HG03457 (cell line): ENCODE results near the gene YRDC.
A peak's percentile ranks its signal among the peaks of the same experiment; 100 is the strongest.

Source experiments
- ATAC-seq: cut with Tn5 transposase; IDR thresholded peaks from one replicate; pipeline ENCODE4 v1.9.1; 2021; ENCODE audit warnings: moderate number of reproducible peaks; ENCODE audit not compliant: unreplicated experiment

Gene YRDC, protein sequence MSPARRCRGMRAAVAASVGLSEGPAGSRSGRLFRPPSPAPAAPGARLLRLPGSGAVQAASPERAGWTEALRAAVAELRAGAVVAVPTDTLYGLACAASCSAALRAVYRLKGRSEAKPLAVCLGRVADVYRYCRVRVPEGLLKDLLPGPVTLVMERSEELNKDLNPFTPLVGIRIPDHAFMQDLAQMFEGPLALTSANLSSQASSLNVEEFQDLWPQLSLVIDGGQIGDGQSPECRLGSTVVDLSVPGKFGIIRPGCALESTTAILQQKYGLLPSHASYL

DNA sequence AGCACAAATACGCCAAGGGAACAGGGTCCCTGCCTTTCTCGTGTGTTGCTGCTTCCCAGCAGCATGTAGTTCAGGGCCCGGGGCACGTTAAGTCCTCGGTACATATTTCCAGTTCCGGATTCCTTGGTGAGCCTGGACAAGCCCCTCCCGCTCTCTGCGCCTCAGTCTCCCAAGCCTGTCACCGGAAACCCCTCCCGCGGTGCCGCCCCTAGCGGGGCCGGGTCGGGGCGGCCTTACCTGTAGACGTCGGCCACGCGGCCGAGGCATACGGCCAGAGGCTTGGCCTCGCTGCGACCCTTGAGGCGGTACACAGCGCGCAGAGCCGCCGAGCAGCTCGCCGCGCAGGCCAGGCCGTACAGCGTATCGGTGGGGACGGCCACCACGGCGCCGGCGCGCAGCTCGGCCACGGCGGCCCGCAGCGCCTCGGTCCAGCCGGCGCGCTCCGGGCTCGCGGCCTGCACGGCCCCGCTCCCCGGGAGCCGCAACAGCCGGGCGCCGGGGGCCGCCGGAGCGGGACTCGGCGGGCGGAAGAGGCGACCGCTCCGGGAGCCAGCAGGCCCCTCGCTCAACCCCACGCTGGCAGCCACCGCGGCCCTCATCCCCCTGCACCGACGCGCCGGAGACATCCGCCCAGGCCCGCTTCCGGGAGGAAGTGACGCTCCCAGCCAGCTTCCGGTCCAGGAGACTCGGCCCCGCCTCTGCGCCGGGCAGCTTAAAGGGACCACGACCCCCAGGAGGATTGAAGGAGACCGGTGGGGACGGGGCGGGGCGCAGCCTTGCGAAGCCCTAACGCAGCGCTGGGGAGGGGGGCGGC lies at the start of gene YRDC, which contains the start of gene C1orf122:
Gene YRDC, minus strand, starts transcription at position 654 of the 814 bp plus-strand sequence. Its CDS starts 28 bp downstream, at position 626.
Gene C1orf122, plus strand, starts transcription at position 236 of the 814 bp plus-strand sequence. CDS start 615 bp downstream, outside the sequence.
- ATAC-seq: peak; percentile 69

DNA sequence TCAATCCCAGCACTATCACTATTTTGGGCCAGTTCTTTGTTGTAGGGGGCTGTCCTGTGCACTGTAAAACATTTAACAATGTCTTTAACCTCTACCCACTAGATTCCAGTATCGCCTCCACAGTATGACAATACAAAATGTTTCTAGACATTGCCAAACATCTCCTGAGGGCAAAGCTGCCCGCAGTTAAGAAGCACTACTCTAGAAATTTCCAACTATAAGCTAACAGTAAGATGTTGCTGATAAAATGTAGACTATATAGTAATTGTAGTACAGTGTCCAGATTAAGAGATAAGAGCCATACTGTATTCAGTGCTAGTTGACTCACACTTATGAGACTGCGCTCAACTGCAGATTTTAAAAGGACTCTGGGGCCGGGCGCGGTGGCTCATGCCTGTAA lies 46.4 kb upstream of the YRDC start:
- ATAC-seq: no peak

DNA sequence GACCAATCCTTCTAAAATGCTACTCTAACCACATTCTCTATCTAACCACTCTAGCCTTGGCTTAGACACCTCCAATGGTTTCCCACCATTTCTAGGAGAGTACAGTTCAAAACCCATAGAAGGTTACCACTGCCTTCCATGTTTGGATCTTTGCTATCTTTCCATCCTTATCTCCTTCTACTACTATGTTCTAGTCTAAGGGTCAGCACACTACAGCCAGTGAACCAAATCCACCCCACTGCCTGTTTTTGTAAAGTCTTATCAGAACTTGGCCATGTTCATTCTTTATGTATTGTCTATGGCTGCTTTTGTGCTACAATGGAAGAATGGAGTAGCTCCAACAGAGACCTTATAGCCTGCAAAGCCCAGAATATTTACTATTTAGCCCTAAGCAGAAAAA lies 45.1 kb upstream of the YRDC start:
- no peak for ATAC-seq

DNA sequence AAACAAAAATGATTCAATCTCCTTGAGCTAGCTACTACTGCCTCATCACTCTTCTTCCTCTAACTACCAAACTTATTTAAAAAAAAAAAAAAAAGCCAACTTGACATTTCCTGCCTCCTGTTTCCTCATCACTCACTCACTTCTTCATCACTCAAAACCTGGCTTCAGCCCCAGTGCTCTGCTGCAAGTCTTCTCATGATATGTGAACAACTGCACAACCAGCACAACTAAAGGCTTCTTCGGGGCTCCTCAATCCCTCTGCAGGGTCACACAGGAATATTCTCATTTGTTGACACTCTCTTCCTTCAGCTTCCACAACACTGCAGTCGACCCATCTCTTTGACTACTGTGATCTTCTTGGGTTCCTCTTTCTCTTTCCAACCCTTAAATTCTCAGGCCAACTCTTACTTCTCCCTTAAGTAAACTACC lies 43.8 kb upstream of the YRDC start:
- ATAC-seq: no peak

DNA sequence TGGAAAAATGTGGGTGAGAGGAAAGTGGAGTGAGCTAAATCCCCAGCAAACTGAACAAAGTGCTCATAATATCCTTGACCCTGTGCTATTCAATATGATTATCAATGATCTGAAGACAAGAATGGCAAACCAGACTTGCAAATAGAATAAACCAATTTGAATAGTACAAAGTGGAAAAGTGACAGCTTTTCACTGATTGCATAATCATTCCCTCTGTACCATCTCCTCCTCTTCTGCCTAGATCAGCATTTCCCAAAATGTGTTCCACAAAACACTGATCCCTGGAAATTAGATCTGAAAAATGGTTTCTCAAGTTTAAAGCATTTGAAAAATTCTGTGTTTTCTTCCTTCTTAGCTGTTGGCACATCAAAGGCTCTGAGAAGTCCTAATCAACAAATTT lies 43.3 kb upstream of the YRDC start:
- ATAC-seq: no peak

DNA sequence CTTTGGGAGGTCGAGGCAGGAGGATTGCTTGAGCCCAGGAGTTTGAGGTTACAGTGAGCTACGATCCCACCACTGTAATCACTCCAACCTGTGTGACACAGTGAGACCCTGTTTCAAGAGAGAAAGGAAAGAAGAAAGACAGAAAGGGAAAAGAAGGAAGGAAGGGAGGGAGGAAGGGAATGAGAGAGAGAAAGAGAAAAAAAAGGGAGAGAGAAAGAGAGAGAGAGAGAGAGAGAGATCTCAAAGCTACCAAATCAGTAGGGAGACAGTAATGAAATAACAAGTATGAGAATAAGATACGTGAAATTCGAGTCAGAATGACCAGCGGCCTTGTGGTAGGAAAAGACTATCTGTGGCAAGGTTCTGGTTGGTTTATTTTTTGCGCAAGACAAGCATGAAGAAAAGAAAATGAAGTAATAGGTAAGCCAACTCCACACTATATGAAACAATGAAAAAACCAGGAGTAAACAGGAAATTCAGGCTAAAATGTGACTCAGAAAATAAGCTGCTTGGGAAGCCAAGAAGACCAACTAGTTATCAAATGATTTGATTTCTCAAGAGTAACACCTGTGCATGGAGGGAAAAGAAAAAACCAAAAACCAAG lies 42.4 kb upstream of the YRDC start:
- ATAC-seq: no peak

DNA sequence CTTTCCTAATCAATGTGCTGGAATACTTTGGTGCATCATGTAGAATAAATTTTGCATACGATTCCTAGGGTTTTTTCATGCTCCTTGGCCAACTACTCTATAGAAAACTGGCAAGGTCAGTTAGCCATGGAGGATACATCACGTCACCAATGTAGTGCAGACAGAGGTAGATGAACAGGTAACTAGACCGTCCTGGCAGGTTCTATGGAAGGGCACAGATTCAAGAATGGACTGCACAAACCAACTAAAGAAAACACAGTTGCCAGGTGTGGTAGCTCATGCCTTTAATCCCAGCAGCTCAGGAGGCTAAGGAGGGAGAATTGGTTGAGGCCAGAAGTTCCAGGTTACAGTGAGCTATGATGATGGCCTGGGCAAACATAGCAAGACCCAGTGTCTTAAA lies 41.5 kb upstream of the YRDC start:
- no peak for ATAC-seq

DNA sequence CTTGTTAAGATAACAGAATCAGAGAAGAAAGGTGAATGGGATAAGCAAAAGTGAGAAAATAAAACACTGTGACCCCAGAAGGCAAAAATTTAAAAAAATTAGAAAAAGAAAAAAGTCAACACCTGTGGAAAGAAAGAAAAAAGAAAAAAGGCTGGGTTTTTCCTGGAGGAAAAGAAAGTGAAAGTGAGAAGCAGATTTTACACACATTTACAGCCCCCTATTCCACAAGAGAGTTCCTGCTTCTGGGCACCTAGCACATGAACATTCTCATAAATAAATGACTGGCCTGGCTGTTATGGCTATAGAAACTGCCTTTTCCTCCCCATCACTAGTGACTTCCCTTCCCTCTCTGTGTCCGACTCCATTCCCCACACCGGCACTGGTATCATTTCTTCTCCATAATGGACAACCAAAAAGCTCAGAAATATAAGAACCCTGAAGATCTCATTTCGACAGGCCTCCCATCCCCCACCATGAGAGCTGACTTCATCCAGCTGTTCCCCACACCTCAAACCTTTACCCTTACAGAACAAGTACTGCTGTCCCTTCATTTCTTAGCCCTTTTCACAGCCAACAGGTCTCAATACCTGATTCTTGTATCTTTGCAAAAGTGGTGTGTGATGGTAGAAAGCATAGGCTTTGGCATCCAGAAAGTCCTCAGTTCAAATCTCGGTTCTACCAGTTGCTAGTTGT lies 38.8 kb upstream of the YRDC start:
- ATAC-seq: no peak

DNA sequence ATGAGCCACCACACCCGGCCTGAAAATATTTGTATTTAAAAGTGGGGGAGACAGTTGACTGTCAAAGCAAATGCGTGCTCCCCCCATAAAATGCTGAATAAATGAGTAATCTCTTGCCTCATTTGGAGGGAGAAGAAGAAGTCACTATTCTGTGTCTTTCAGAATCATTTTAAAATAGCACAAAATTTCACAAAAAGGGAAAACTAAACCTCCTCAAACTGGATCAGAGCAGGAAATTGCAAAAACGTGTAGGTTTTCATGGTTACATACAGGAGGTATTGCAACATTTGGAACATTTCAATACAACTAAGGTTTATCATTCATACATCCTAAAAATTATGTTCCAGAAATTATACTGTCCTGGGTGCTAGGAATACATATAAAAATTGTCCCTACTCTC lies 37.8 kb upstream of the YRDC start:
- no peak for ATAC-seq

DNA sequence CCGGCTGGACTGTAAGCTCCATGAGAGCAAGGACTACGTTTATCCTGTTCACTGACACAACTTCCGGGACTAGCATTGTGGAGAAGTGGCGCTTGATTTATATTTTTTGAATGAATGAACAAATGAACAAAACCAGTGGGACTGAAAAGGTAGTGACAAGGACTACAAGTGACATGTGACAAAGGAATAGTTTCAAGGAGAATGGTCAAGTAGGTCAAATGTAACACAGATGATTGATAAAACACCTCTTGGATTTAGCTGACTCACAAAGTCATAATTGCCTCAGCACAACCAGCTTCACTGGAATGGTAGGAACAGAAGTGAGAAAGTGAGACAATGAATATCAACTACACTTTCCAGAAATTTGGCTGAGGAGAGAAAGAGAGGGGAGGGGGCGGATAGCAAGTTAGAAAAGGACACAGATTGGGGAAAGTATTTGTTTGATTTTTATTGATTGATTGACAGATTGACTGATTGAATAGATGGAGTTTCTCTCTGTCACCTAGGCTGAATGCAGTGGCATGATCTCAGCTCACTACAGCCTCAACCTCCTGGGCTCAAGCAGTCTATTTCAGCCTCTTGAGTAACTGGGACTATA lies 37.1 kb upstream of the YRDC start:
- ATAC-seq: no peak

DNA sequence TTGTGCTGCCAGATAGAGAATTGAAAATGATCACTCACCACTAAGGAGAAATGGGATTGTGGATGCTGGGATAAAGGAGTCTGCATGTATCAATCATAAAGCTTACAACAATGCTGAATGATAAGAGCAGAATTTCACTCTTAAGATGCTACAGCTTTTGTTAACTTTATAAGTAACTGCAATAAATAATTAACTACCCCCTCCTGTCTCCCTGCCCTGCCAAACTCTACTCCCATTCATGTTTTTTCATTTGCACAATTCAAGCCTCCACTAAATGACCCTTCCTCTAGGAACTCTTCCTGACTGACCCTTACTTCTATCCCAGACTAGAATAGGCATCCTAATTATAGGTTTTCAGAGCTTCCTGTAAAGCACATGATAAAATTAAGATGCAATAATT lies 36.5 kb upstream of the YRDC start:
- no peak for ATAC-seq

DNA sequence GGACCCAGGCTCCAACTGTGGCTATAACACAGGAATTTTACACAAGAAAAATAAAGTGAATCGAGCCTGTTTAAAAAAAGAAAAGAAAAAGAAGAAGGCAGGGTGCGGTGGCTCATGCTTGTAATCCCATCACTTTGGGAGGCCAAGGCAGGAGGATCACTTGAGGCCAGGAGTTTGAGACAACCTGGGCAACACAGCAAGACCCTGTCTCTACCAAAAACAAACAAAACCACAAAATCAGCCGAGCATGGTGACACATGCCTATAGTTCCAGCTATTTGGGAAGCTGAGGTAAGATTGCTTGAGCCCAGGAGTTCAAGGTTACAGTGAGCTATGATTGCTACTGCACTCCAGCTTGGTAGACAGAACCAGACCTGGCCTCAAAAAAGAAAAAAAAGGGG lies 33.6 kb upstream of the YRDC start:
- ATAC-seq: no peak

DNA sequence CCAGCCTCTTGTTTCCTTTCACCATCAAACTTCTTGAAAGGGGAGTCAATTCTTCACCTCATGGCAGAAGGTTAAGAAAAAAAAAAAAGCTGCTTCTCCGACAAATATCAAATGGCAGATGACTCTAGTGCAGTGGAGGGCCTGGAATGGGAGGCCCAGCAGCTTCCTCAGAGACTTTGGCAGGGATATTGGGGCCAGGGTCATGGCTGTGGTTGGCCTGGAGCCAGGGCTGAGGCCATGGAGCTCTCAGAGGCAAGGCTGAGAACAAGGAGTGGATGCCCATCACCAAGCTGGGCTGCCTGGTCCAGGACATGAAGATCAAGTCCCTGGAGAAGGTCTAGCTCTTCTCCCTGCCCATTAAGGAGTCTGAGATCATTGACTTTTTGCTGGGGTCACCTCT lies 32.7 kb upstream of the YRDC start:
- no peak for ATAC-seq

DNA sequence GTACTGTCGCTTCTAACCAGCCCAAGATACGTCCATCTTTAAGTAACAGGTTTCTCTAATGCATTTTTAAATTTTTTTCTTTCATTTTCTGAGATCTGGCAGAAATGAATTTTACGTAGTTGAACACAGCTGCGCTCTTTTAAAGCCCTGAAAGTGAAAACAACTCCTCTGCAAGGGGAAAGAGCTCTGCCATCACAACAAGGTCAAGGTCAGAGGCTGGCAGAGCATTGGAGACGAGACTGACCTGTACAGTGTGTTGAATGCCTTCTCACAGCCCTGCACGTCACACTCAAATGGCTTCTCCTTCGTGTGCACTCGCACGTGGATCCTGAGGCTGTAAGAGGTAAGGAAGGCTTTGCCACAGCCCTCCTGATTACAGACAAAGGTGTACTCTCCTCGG lies 31.7 kb upstream of the YRDC start:
- no peak for ATAC-seq

DNA sequence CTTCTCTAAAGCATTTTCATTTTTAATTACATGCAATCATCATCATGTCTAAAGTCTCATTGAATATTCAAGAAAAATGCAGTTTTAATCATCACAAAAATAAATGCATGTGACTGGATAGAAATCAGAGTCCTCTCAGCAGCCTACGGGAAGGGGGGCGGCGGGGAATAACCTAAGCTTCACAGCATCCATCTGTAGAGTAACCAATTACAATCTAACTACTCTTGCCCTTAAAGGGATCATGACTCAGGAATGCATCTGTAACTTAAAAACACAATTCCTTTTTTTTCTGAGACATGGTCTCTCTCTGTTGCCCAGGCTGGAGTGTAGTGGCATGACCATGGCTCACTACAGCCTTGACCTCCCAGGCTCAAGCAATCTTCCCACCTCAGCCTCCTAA lies 28.8 kb upstream of the YRDC start:
- ATAC-seq: no peak

DNA sequence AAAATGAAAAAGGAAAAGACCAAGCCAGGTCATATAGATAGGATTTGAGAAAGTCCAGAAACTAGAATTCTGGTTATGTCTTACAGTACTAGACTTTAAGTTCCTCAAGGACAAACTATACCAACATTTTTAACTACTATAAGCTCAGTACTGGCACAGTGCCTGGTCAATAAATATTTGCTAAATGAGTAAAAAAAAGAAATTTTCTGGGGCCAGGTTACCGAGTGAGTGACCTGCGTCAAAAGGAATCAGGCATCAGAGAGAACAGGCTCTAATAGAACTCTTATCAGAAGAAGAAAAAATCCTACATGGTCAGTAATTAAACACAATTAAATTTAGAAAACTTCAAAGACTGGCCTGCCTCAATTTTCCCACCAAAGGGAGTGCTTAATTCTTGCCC lies 23.8 kb upstream of the YRDC start:
- ATAC-seq: no peak

DNA sequence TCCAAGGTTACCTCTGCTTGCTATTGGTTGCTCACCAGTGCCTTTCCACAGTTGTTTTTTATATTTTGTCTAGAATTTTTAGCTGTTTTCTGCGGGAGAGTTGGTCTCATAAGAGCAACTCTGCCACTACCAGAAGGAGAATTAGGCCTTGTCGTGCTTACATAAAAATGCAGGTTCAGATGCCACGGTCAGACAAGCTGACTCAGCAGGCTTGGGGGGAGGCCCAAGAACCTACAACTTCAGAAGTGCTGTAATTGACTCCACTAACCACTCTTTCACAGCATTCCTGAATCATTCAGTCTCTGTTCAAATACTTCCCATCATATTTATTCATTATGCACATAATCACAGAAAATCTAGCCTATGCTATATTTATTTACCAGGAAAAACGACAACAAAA lies 23.1 kb upstream of the YRDC start:
- no peak for ATAC-seq

DNA sequence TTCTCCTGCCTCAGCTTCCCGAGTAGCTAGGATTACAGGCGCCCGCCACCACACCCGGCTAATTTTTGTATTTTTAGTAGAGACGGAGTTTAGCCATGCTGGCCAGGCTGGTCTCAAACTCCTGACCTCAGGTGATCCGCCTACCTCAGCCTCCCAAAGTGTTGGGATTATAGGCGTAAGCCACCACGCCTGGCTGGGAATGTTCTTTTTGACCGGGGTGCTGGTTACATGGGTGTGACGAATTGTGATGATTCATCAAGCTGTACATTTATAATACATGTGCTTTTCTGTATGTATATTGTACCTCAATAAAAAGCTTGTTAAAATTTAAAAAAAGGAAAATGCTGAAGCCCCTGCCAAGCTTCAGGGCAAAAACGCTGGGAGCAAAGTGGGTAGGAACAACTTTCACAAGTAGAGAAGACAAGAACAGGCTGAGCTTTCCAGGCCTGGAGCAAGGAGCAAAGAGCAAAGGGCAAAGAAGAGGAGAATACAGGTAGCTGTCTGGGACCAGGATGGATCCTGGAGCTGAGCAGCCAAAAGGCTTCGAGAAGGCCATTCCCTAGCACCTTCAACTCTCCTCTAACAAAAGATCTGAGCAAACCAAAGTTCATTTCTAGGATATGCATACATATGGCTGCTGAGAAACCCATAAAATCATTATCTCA lies 20.5 kb upstream of the YRDC start:
- no peak for ATAC-seq

DNA sequence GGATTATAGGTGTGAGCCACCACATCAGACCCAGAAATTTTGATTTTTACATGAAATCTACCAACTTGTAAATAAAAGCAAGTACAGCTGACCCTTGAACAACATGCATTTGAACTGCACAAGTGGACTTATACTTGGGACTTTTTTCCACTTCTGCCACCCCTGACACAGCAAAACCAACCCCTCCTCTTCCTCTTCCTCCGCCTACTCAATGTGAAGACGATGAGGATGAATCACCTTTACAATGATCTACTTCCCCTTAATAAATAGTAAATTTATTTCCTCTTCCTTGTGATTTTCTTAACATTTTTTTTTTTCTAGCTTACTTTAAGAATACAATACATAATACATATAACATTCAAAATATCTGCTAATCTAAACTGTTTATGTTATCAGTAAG lies 17.5 kb upstream of the YRDC start:
- no peak for ATAC-seq

DNA sequence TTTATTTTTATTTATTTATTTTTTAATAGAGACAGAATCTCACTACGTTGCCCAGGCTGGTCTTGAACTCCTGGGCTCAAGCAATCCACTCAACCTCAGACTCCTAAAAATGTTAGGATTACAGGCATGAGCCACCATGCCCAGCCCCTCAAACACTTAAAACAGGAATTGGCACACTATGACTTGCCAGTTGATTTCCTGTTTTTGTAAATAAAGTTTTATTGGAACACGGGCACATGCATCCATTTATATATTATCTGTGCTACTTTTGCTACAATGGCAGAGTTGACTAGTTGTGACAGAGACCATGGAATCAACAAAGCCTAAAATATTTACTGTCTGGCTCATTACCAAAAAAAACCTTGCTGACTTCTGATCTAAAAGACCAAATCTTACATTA lies 16.0 kb upstream of the YRDC start:
- no peak for ATAC-seq
